ENCODE data around the gene KASH5. TPM values are rescaled to one million over a fixed set of nuclear protein-coding genes. Genes with fewer than 3 reads are reported as not detected.

KASH5 gene, protein sequence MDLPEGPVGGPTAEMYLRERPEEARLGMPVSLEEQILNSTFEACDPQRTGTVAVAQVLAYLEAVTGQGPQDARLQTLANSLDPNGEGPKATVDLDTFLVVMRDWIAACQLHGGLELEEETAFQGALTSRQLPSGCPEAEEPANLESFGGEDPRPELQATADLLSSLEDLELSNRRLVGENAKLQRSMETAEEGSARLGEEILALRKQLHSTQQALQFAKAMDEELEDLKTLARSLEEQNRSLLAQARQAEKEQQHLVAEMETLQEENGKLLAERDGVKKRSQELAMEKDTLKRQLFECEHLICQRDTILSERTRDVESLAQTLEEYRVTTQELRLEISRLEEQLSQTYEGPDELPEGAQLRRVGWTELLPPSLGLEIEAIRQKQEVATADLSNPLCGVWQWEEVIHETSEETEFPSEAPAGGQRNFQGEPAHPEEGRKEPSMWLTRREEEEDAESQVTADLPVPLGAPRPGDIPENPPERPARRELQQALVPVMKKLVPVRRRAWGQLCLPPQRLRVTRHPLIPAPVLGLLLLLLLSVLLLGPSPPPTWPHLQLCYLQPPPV
- total RNA-seq, result 1 to 10 TPM in 1 of 2 donors, not detected in 1; 2.9 TPM
- 1 to 10 TPM in 1 of 2 donors, under 1 TPM in 1; 0.52 to 1.5 TPM for polyA plus RNA-seq
- long read RNA-seq, donor 1, result 0 reads
- long read RNA-seq, donor 2, result 0 reads
- long read RNA-seq, donor 3, result 0 reads
- long read RNA-seq, donor 4, result 0 reads
- long read RNA-seq, donor 5, result 0 reads

DNA sequence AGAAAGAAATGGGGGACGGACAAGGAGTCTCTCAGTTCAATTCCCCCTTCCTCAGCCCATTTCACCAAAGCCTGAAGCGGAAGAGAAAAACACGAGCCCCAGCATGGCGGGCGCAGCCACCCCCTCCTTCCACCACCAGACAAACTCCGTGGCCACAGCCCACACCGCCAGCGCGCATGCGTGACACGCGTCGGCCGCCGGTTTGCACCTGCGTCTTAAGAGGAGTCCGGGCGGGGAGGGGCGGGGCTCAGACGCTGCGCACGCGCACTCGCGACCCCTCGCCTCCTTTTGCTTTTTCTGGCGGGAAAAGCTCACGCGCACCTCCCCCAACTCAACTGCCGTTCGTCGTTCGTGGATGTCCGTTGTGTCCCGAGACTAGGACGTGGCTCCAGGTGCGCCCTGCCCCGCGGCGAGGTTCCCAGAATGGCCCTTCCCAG, at the start of gene KASH5:
Gene KASH5 (plus strand): TSS at position 314 of the 437 bp plus-strand sequence. CDS start 2,635 bp downstream, outside the sequence.
- H3K4me3 ChIP-seq, result peak within 1 kb of the TSS; percentile 3
- WGBS, 2 donors, result 34 to 53% methylated on average over 39 to 40 of the region's 40 CpGs
- no peak within 1 kb of the TSS for H3K9ac ChIP-seq (ENCODE audit: insufficient read depth in 1 of 2, low read length in 2 of 2)
- H3K27ac ChIP-seq (ENCODE audit: low read depth in 1 of 2, low read length in 1 of 2), result no peak within 1 kb of the TSS
- no peaks in the 10 kb centered on the region for H3K36me3 ChIP-seq (ENCODE audit: control insufficient read depth in 4 of 4, insufficient read depth in 4 of 4, low read length in 4 of 4)
- TF ChIP-seq, protein P1, sequence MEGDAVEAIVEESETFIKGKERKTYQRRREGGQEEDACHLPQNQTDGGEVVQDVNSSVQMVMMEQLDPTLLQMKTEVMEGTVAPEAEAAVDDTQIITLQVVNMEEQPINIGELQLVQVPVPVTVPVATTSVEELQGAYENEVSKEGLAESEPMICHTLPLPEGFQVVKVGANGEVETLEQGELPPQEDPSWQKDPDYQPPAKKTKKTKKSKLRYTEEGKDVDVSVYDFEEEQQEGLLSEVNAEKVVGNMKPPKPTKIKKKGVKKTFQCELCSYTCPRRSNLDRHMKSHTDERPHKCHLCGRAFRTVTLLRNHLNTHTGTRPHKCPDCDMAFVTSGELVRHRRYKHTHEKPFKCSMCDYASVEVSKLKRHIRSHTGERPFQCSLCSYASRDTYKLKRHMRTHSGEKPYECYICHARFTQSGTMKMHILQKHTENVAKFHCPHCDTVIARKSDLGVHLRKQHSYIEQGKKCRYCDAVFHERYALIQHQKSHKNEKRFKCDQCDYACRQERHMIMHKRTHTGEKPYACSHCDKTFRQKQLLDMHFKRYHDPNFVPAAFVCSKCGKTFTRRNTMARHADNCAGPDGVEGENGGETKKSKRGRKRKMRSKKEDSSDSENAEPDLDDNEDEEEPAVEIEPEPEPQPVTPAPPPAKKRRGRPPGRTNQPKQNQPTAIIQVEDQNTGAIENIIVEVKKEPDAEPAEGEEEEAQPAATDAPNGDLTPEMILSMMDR (IDR thresholded peaks at IDR 0.05; ENCODE audit: control extremely low read depth, extremely low read depth), result no peak
- DNase-seq (peak in 2 of 3 donors; percentile 12 to 21), ATAC-seq (ENCODE audit: insufficient read depth, low FRiP score) (peak; percentile 64)
- peaks cover 0 to 5% (median 2%) of the 10 kb centered on the region in 3 donors for H3K27me3 ChIP-seq (ENCODE audit: control insufficient read depth in 3 of 3, insufficient read depth in 3 of 3, low read length in 2 of 3)
- no peaks in the 10 kb centered on the region for H3K4me1 ChIP-seq (ENCODE audit: control insufficient read depth in 5 of 5, insufficient read depth in 5 of 5, low read length in 5 of 5)
- peaks cover 0 to 2% (median 0%) of the 10 kb centered on the region in 4 donors for H3K9me3 ChIP-seq (ENCODE audit: control insufficient read depth in 4 of 4, insufficient read depth in 3 of 4, low read length in 3 of 4)

DNA sequence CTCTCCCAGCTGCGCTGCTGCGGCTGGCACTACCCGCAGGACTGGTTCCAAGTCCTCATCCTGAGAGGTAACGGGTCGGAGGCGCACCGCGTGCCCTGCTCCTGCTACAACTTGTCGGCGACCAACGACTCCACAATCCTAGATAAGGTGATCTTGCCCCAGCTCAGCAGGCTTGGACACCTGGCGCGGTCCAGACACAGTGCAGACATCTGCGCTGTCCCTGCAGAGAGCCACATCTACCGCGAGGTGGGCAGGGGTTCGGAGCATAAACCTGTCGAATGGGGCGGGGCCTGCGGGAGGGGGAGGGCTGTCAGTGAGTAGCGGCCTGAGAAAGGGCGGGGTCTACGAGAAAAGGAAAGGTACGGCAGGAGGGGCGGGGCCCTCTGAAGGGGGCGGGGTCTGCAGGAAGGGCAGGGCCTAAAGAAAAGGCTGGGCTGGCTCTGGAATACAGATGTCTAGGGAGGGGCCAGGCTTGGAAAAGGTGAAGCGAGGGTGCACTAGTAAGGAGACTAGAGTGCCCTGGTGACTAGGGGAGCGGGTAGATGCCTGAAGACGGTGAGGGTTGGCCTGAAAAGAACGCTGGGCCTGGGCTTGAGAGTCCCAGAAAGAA, 49.3 kb upstream of the KASH5 start:
- Histone ChIP-seq H3K4me1 (ENCODE audit: control insufficient read depth in 5 of 5, insufficient read depth in 5 of 5, low read length in 5 of 5) (peaks cover 0 to 23% (median 9%) of the 10 kb centered on the region in 5 donors), H3K4me3 (no peak overlapping the region), H3K9me3 (ENCODE audit: control insufficient read depth in 4 of 4, insufficient read depth in 3 of 4, low read length in 3 of 4) (no peaks in the 10 kb centered on the region), H3K27ac (ENCODE audit: low read depth in 1 of 2, low read length in 1 of 2) (peak overlapping the region; percentile 17 to 94), H3K36me3 (ENCODE audit: control insufficient read depth in 4 of 4, insufficient read depth in 4 of 4, low read length in 4 of 4) (peaks cover 7 to 25% (median 19%) of the 10 kb centered on the region in 4 donors), H3K27me3 (ENCODE audit: control insufficient read depth in 3 of 3, insufficient read depth in 3 of 3, low read length in 2 of 3) (no peaks in the 10 kb centered on the region), H3K9ac (ENCODE audit: insufficient read depth in 1 of 2, low read length in 2 of 2) (no peak overlapping the region)
- DNase-seq (peak; percentile 73 to 84 (median 75)), ATAC-seq (ENCODE audit: insufficient read depth, low FRiP score) (peak; percentile 78)
- TF ChIP-seq, protein P1 (IDR thresholded peaks at IDR 0.05; ENCODE audit: control extremely low read depth, extremely low read depth), result no peak
- WGBS, 2 donors, result 37 to 68% methylated on average over 30 of the region's 30 CpGs

DNA sequence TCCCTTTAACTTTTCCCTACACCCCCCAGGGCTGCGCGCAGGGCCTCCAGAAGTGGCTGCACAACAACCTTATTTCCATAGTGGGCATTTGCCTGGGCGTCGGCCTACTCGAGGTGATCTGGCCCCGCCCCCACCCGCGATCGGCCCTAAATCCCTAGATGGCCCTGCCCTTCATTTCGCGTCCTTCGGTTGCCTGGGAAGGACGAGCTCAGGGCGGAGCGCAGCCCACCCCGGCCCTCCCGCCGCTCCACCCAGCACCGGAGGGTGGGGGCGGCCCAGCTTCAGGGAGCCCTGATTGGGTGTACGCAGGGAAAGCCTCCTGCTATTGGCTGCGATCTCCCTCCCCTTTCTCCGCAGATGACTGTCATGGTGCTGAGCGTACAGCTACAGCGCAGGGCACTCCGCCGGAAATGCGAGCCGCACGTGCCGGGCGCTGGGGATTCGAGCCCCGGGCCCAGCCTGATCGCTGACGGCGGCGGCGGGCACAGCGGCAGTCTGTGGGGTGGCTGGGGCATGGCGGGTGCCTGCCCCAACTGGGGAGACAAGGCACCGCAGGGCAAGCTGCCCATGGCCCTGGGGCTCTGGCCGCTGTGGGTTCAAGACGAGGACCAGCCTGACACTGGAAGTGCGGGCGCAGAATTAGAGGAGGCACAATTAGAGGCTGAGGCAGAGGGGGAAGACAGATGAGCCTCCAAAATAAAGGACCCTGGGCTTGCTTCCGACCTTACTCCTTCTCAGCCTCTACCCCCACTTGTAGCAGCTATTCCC, 48.6 kb upstream of the KASH5 start:
- peaks cover 8 to 25% (median 21%) of the 10 kb centered on the region in 4 donors for H3K36me3 ChIP-seq (ENCODE audit: control insufficient read depth in 4 of 4, insufficient read depth in 4 of 4, low read length in 4 of 4)
- H3K9ac ChIP-seq (ENCODE audit: insufficient read depth in 1 of 2, low read length in 2 of 2), result no peak overlapping the region
- 28 to 61% methylated on average over 47 of the region's 47 CpGs for WGBS, 2 donors
- DNase-seq (peak; percentile 92 to 95 (median 93)), ATAC-seq (ENCODE audit: insufficient read depth, low FRiP score) (peak; percentile 86)
- H3K27me3 ChIP-seq (ENCODE audit: control insufficient read depth in 3 of 3, insufficient read depth in 3 of 3, low read length in 2 of 3), result no peaks in the 10 kb centered on the region
- peak overlapping the region; percentile 19 for H3K4me3 ChIP-seq
- peaks cover 0 to 23% (median 9%) of the 10 kb centered on the region in 5 donors for H3K4me1 ChIP-seq (ENCODE audit: control insufficient read depth in 5 of 5, insufficient read depth in 5 of 5, low read length in 5 of 5)
- TF ChIP-seq, protein P1 (IDR thresholded peaks at IDR 0.05; ENCODE audit: control extremely low read depth, extremely low read depth), result no peak
- H3K27ac ChIP-seq (ENCODE audit: low read depth in 1 of 2, low read length in 1 of 2), result peak overlapping the region; percentile 63 to 94
- H3K9me3 ChIP-seq (ENCODE audit: control insufficient read depth in 4 of 4, insufficient read depth in 3 of 4, low read length in 3 of 4), result no peaks in the 10 kb centered on the region

Measured in lung (tissue), 16 donors.